Epidermal melanocyte (primary cell): ENCODE measurements around the gene NBEAL2.
"Not testable (repeated sequence)": the region's sequence is repeated elsewhere in the genome, so short reads cannot be mapped to it uniquely, and the experiment has no call there.

Source experiments
- DNase-seq: peaks from one replicate; pipeline ENCODE4 v3.0.0; 2011; ENCODE audit warnings: low spot score; ENCODE audit not compliant: insufficient read length

The NBEAL2 gene

DNA sequence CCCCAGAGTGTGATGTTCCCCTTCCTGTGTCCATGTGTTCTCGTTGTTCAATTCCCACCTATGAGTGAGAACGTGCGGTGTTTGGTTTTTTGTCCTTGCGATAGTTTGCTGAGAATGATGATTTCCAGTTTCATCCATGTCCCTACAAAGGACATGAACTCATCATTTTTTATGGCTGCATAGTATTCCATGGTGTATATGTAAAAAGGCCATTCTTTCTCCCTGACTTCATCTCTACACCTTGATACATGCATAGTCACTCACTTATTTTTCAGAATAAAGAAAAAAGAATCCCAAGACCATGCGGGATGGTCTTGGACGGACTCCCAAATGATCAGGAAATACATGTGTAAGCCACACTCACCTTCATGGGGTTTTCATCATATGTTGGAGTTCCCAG, 57.8 kb downstream of the NBEAL2 start:
- not testable (repeated sequence) for DNase-seq

DNA sequence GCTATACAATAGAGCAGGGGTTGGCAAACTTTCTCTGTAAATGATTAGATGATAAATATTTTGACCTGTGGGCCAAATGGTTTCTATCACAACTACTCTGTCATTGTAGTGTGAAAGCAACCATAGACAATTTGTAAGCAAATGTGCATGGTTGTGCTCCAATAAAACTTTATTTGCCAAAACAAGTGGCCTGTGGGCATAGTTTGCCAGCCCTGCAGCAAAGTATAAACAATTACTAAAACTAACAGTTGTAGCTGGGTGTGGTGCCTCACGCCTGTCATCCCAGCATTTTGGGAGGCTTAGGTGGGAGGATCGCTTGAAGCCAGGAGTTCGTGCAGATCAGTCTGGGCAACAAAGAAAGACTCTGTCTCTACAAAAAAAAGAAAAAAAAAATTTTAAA, 61.6 kb downstream of the NBEAL2 start:
- DNase-seq = no peak

DNA sequence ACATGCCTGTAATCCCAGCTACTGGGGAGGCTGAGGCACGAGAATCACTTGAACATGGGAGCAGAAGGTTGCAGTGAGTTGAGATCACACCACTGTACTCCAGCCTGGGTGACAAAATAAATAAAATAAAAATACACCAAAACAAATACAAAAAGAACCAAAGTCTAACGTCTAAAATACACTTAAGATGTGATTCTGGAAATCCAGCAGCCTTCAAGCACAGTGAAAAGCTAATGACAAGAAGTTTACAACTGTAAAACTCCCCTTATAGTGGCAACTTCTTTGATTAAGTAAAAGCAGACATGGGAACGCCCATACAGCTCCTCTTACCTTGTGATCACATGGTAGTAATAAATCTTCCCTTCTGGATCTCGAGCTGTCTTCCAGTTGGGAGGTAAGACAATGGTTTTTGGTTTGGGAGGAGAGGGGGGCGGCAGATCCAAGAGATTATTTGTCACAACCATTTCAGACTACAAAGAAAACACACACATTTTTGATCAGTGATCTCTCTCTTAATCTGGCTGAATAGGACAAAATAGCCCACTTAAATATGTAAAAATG, 62.8 kb downstream of the NBEAL2 start:
- no peak for DNase-seq

DNA sequence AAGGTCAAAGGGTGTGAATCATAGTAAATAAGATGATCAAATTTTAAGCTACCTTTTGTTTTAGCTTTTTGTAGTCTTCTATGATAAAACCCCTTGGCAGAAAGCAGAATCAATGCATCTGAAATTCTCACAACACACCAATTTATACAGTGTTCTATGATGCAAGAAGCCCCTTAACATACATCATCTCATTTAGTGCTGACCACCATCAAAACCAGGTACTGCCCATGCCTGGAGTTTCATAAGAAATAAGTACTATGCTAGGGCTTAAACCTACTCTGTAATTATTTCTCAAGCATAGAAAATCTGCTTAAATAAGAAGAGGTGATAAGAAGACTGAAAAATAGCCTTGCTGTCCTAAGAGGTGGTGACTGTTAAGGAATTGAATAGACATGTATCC, 67.6 kb downstream of the NBEAL2 start:
- DNase-seq = no peak

DNA sequence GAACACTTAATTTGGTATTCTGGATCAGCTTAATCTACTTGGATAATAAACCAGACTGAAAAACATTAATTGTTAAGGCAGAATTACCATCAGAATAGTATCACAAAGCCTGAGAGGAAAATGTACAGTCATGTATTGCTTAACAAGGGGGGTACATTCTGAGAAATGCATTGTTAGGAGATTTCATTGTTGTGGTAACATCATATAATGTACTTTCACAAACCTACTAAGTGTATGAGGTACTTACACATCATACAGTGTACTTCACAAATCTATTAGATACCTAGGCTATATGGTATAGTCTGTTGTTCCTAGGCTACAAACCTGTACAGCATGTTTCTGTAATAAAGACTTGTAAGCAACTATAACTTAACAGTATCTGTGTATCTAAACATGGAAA, 68.2 kb downstream of the NBEAL2 start:
- no peak for DNase-seq

DNA sequence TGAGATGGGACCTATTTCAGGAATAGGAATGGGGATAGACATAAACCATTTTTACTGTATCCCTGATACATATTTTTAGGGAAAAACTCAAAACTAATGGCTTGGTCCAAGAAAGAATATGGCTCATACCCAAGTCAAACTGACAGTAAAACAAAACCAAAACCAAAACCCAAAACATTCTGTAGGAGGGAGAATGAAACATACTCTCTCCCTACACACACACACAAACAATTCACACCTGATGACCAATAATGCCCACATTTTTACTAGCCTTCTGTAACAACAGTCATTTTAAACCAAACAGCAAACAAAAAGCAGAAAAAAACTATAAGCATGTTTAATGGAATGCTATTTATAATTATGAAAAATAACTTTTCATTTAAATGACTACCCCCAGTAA, 74.9 kb downstream of the NBEAL2 start:
- DNase-seq = no peak

DNA sequence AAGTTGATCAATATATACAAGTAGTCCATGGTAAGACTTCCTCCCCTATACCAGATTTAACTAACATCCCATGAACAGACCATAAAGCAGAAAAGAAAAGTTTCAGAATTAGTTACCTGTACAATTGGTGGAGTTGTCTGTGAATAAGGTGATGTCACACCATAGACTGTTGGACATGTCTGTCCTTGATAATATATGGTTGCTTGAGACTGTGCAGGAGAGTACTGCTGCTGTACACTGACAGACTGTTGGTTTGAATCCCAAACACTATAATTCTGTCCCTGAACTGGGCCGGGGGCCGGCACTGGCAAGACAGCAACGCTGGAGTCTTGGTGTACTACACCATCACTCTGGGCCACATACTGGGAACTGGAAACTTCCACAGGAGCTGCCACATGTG, 77.2 kb downstream of the NBEAL2 start:
- no peak for DNase-seq

DNA sequence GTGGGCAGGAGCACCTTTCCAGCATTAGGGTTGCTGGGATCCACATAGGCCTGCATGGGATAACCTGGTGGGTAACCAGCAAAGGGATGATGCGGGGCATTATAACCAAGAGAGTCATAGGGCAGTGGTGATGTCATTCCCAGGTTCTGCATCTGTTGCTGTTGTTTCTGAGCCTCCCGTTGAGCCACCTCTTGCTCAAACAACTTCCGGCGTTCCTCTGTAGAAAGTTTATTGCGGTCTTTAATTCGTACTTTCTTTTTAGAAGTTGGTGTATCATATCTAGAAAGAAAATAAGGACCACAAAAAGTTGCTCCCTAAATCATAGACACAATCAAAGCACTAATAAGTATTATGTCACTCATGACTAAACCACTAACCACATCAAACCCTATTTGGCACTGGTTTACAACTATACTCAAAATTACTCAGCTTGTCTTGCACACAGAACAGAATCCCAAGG, 77.8 kb downstream of the NBEAL2 start:
- no peak for DNase-seq
